A549 treated with Hydrocortisone at 1 μM for 4 hours (cell line): ENCODE data around the gene ADD2. TPM values are rescaled to one million over a fixed set of nuclear protein-coding genes. Genes with fewer than 3 reads are reported as not detected.

ENCODE experiments used
- total RNA-seq: library from RNA; stranded (reverse); fragments of 200-300 nt; extraction: Qiagen RNA extraction; gene quantifications from 5 replicates; pipeline ENCODE4 v1.2.3, GENCODE V29; 2022

The ADD2 gene, protein sequence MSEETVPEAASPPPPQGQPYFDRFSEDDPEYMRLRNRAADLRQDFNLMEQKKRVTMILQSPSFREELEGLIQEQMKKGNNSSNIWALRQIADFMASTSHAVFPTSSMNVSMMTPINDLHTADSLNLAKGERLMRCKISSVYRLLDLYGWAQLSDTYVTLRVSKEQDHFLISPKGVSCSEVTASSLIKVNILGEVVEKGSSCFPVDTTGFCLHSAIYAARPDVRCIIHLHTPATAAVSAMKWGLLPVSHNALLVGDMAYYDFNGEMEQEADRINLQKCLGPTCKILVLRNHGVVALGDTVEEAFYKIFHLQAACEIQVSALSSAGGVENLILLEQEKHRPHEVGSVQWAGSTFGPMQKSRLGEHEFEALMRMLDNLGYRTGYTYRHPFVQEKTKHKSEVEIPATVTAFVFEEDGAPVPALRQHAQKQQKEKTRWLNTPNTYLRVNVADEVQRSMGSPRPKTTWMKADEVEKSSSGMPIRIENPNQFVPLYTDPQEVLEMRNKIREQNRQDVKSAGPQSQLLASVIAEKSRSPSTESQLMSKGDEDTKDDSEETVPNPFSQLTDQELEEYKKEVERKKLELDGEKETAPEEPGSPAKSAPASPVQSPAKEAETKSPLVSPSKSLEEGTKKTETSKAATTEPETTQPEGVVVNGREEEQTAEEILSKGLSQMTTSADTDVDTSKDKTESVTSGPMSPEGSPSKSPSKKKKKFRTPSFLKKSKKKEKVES
- total RNA-seq = 18.8 to 28.6 TPM (median 25.3 TPM) in 5 replicates

DNA sequence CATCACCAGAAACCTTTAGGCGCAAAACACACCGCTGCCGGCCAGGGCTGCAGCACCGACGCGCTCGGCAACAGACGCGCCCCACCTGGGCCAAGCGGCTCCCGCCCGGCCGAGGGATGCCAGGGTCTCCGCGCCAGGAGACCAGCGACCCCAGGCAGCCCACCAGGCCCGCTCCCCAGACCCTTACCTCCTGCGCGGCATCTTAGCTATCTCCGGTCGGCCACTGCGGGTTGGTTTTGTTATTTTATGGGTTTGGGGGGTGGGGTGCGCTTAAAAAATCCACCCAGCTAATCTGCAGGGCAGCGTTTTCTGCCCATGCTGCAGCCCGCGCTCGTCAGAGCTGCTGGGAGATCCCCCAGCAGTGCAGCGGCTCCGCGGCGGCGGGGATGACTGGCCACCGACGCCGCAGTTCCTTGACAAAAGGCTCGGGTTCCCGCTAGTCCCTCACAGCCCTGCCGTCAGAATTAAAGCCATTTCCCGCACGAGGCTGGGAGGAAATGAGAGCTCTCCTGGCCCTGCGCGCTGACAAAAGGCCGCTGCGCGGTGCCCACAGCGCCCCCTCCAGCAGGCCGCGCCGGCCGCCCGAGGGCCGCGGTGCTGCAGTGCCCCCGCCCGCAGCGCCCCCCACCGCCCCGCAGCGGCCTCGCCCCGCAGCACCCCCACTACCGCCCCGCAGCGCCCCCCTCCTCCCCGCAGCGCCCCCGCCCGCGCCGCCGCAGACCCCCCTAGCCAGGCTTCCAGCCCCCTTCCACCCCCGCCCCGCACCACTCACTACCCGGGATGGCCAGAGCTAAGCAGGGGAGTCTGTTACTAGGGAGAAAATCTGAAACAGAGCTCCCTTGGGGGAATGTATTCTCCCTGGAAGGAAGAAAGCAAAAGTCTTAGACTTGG, at the start of gene ADD2:
TSS of gene ADD2 (minus strand) at position 502 of the 891 bp plus-strand sequence. CDS start 61,792 bp downstream, outside the sequence.

DNA sequence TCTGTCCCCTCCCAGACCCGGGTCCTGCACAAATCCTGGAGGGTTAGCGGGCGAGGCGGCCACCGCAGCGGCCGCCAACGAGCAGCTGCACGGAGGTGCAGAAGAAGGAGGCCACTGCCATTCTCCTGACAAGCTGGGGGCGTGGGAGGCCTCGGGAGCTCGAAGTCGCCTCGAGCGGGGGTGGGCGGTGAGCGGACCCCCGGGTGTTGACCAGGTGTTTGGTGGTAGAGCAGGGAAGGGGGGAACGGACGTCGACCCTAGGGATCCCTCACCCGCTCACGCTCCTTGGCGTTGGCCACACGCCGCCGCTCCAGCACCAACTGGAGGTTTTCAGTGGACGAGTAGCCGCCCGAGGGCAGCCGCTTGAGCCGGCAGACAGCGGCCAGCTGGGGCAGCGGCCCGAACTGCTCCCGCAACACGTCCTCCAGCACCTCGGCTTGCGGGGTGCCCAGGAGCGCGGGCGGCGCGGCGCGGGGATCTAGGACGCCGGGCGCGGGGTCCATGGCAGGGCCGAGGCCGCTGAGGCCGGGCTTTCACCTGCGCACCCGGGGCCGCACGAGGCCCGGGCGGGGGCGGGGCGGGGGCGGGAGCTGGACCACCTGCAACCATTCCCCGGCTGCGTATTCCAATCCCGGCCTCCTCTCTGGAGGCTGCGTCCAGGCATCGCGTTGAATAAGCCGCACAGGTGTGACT, 22.3 kb upstream of the ADD2 start, which contains the start of gene FIGLA:
TSS of gene FIGLA (minus strand) at position 508 of the 693 bp plus-strand sequence. CDS start at position 503, 5 bp downstream.

Other genes with a start within 250 kb of the ADD2 start
- 4.4 to 6.0 TPM (median 4.6 TPM) in 5 replicates for gene TGFA, start 214.4 kb downstream of the ADD2 start, total RNA-seq
- not detected in 5 replicates for gene FIGLA, start 22.4 kb upstream of the ADD2 start, total RNA-seq
- not detected in 5 replicates for gene CLEC4F, start 52.4 kb upstream of the ADD2 start, total RNA-seq
- not detected in 5 replicates for gene CD207, start 67.6 kb upstream of the ADD2 start, total RNA-seq
- gene VAX2, start 132.4 kb upstream of the ADD2 start, total RNA-seq = 3.6 to 5.1 TPM (median 4.3 TPM) in 5 replicates
- 1.9 to 3.6 TPM (median 2.5 TPM) in 5 replicates for gene ATP6V1B1, start 167.7 kb upstream of the ADD2 start, total RNA-seq
- gene ANKRD53, start 210.4 kb upstream of the ADD2 start, total RNA-seq = 0.11 to 0.12 TPM in 2 of 5 replicates, not detected in the others
- gene TEX261, start 226.7 kb upstream of the ADD2 start, total RNA-seq = 76.0 to 89.4 TPM (median 81.0 TPM) in 5 replicates